Retina (tissue), 1 donor: ENCODE measurements around the gene TOR4A.
A peak's percentile ranks its signal among the peaks of the same experiment; 100 is the strongest.
"Not testable (repeated sequence)": the region's sequence is repeated elsewhere in the genome, so short reads cannot be mapped to it uniquely, and the experiment has no call there.

Source experiments
- DNase-seq: peaks from one replicate; pipeline ENCODE4 v3.0.0-alpha.2; 2016

TOR4A gene

DNA sequence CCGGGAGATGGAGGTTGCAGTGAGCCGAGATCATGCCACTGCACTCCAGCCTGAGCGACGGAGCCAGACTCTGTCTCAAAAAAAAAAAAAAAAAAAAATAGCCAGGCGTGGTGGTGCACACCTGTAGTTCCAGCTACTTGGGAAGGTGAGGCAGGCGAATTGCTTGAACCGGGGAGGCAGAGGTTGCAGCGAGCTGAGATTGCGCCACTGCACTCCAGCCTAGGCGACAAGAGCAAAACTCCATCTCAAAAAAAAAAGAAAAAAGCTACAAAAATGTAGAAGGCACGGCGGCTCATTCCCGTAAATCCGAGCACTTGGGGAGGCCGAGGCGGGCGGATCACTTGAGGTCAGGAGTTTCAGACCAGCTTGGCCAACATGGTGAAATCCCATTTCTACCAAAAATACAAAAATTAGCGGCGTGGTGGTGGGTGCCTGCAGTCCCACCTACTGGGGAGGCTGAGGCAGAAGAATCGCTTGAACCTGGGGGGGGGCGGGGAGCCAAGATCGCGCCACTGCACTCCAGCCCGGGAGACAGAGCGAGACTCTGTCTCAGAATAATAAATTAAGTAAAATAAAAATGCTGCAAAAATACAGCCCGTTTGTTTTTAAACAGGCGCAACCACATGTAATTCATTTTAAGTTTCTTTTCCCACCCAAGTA, 37.9 kb upstream of the TOR4A start:
- not testable (repeated sequence) for DNase-seq

DNA sequence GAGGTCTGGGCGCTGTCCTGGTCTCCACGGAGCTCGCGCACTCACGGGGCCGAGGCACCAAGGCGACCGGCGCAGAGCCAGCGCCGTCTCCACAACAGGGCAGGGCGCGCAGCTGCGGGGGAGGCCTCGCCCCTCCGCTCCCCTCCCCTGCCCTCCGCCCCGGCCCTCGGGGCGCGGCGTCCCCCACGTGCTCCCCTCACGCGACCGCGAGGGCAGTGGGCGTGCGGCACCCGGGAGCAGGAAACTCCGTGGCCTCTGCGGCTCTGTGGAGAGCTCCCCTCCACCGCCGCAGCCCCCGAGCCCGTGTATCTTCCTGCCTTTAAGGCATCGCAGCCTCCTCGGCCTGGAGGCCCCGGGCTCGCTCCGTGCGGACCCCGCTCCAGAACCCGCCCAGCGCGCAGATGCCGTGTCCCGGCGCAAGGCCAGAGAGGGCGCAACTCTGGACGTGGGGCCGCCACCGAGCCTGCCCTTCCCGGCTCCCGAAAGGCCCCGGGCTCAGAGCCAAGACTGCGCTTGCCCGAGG, 37.1 kb upstream of the TOR4A start:
- no peak for DNase-seq

GRCh38 chr9:137240841-137241489, 36.6 kb upstream of the TOR4A start, which contains the start of gene TUBB4B:
Gene TUBB4B, plus strand, starts transcription at chr9:137241287. Its CDS starts 74 bp downstream, at chr9:137241361.
- DNase-seq, result peak; percentile 99

DNA sequence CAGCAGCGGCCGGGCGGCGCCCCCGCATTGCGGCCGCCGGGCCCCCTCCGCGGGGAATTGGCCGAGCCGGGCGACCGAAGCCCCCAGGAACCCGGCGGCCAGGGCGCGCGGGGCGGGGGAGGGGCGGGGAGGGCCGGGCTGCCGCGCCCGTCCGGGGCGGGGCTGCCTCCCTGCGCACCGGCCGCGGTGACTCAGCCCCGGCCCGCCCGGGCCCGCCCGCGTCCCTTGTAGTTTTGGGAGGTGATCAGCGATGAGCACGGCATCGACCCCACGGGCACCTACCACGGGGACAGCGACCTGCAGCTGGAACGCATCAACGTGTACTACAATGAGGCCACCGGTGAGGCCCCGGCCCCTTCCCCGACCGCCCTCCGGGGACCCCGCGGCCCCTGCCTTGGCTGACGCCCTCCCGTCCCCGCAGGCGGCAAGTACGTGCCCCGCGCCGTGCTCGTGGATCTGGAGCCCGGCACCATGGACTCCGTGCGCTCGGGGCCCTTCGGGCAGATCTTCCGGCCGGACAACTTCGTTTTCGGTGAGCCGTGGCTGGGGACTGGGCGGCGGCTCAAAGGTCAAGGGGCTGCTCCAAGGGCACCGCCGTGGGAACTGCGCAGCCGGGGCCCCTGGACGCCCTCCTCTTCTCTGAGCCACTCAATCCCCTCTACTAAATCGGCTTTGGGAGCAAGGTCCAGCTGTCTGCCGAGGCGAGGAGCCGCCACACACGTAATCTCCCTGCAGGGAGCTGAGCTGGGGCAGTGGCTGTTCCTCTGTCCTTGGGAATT, 35.8 kb upstream of the TOR4A start:
- DNase-seq, result peak; percentile 66

DNA sequence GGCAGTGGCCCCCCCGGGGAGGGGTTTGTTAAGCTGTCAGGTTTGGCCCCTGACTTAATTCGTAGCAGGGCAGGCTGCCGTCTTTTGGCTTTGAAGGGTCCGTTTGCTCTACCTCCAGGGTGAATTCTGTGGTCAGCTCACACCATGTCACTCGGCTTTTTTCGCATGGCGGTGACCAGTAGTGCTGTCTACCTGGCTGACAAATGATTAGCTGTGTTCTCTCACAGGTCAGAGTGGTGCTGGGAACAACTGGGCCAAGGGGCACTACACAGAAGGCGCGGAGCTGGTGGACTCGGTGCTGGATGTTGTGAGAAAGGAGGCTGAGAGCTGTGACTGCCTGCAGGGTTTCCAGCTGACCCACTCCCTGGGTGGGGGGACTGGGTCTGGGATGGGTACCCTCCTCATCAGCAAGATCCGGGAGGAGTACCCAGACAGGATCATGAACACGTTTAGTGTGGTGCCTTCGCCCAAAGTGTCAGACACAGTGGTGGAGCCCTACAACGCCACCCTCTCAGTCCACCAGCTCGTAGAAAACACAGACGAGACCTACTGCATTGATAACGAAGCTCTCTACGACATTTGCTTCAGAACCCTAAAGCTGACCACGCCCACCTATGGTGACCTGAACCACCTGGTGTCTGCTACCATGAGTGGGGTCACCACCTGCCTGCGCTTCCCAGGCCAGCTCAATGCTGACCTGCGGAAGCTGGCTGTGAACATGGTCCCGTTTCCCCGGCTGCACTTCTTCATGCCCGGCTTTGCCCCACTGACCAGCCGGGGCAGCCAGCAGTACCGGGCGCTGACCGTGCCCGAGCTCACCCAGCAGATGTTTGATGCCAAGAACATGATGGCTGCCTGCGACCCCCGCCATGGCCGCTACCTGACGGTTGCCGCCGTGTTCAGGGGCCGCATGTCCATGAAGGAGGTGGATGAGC, 35.0 kb upstream of the TOR4A start:
- DNase-seq, result no peak

- DNase-seq, result not testable (repeated sequence)
Observed at GRCh38 chr9:137243266-137243625, 34.3 kb upstream of the TOR4A start.

DNA sequence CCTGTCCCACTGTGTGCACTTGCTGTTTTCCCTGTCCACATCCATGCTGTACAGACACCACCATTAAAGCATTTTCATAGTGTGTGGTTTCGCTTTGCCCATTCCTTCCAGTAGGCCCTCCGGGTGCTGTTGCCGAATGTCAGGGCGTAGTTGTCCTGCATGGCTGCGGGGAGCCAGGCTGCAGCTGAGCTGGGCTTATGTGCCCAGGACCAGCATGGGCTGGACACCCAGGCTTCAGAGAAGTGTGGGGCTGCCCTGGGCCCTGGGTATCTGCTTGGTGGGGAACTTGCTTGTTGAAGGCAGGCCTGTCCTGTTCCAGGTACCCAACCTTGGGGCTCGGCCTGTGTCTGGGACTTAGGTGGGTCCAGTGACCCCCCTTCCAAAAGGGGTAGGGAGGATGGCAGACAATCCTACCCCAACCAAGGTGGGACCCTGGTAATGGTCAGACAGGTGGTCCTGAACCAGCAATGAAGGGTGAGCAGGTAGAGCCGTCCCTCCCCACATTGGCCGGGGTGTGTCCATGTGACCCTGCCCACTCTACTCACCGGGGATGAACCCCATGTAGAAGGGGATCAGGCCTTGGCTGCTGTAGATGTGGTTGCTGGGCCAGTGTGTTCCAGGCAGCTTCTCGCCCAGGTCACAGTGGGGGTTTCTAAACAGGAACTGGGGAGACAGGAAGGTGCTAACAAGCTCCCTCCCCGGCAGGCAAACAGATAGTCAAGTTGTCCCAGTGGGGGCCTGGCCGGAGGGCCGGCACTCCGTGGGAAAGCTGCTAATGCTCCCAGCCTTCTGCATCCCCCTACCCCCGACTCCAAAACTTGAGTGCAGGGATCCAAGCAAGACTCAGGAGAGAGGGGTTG, 33.7 kb upstream of the TOR4A start:
- DNase-seq, result no peak

- DNase-seq, result peak; percentile 35
Observed at GRCh38 chr9:137244486-137245449, 32.8 kb upstream of the TOR4A start.

GRCh38 chr9:137245450-137246421, 31.8 kb upstream of the TOR4A start:
- DNase-seq, result no peak

DNA sequence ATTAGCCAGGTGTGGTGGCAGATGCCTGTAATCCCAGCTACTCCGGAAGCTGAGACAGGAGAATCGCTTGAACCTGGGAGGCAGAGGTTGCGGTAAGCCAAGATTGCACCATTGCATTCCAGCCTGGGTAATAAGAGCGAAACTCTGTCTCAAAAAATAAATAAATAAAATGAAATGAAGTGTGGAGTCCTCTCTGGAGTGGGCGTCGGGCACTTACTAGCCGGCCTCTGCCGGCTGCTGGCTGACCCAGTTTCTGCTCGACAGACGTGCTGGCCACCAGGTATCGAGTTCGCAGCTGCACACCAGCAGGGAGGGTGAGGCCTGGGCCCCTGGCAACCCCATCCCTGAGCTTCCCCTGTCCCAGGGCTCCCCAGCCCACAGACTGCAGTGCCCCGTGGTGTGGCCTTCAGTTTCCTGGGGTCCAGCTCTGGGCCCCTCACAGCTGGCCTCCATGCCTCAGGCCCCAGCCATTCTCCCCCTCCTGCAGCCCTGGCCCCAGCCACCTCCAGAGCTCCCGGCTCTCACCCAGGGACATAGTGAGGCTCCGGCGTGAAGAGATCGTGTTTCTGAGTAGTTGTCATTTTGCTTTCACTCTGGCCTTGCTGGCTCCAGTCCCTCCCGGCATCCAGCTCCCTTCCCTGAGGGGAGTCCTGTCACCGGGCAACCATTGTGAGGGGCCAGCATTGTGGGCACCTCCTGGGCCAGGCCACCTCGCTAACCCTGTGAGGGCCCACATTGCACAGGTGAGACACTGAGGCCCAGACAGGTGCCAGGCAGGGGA, 30.2 kb upstream of the TOR4A start:
- DNase-seq, result no peak

- DNase-seq, result no peak
Observed at GRCh38 chr9:137247916-137248175, 29.7 kb upstream of the TOR4A start.

GRCh38 chr9:137250329-137251193, 27.0 kb upstream of the TOR4A start:
- no peak for DNase-seq

DNA sequence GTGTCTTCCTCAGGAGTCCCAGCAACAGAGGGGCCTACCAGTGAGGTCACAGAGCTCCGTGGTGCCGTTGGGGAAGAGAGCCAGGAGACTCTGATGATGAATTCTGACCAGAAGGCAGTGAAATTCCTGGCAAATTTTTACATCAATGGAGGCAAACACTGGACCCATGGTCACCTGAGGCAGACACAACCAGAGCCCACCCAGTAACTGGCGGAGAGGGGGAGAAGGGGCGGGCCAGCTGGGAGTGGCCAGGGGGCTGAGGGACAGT, 26.4 kb upstream of the TOR4A start, which contains the start of gene STPG3:
STPG3 (plus strand) TSS at position 93 of the 268 bp plus-strand sequence; CDS start at position 94, 1 bp downstream.
- no peak for DNase-seq

- no peak for DNase-seq
Observed at GRCh38 chr9:137251490-137252268, 25.8 kb upstream of the TOR4A start.

- DNase-seq, result no peak
Observed at GRCh38 chr9:137252555-137253506, 24.7 kb upstream of the TOR4A start.
